ENCODE data around the gene ATXN2. TPM values are rescaled to one million over a fixed set of nuclear protein-coding genes. Genes with fewer than 3 reads are reported as not detected.

The ATXN2 gene
- total and polyA plus RNA-seq, 9 of the 15 experiments (the other 6 are each of a cell fraction or from before 2014, with no cell fraction given): 16.8 to 67.8 (median 29.3) TPM

GRCh38 chr12:111402490-111402824 lies 196.7 kb downstream of the ATXN2 start (continued):
- TF ChIP-seq PRDM10 (IDR thresholded peaks at IDR 0.05; ENCODE audit: partially characterized antibody): peak; percentile 28
- TF ChIP-seq ZBTB5 (IDR thresholded peaks at IDR 0.05): peak; percentile 53; the same call in 1 of the 2 replicates
- peak; percentile 76 for TF ChIP-seq DACH1 (IDR thresholded peaks at IDR 0.05; ENCODE audit: partially characterized antibody)
- TF ChIP-seq SMARCA5 (IDR thresholded peaks at IDR 0.05): peak; percentile 63

Small RNAs within 50 kb of the gene (small RNA-seq; reads per million reads assigned to genes)
- not detected for gene RF00066

Other genes with a start within 250 kb of the ATXN2 start
- gene PHETA1, start 230.2 kb downstream of the ATXN2 start, total RNA-seq (2014; rRNA removed): 6.2 and 8.0 TPM in 2 replicates
- 1.3 and 1.5 TPM in 2 replicates for gene PHETA1, start 230.2 kb downstream of the ATXN2 start, total RNA-seq (2014; rRNA removed; fragmentation: Illumina TruSeq; extraction: Trizol)
- 3.0 and 3.5 TPM in 2 replicates for gene PHETA1, start 230.2 kb downstream of the ATXN2 start, total RNA-seq (2015; rRNA removed; fragmentation: Illumina TruSeq; extraction: Trizol)
- 8.9 and 12.4 TPM in 2 replicates for gene PHETA1, start 230.2 kb downstream of the ATXN2 start, total RNA-seq (2021)
- gene PHETA1, start 230.2 kb downstream of the ATXN2 start, polyA plus RNA-seq (2011; rRNA removed): 2.2 and 2.5 TPM in 2 replicates
- 3.4 and 5.7 TPM in 2 replicates for gene PHETA1, start 230.2 kb downstream of the ATXN2 start, polyA plus RNA-seq (2014; fragmentation: Illumina TruSeq; extraction: Trizol)
- under 1 TPM; 0.03 to 0.17 TPM for gene PHETA1, start 230.2 kb downstream of the ATXN2 start, polyA plus RNA-seq (2014; fragmentation: Nextera tagmentation; extraction: Ambion mirVana)
- 6.9 and 7.2 TPM in 2 replicates for gene PHETA1, start 230.2 kb downstream of the ATXN2 start, polyA plus RNA-seq (2014; rRNA removed)
- 46.7 and 52.0 TPM in 2 replicates for gene SH2B3, start 193.4 kb downstream of the ATXN2 start, total RNA-seq (2014; rRNA removed)
- 37.4 and 46.7 TPM in 2 replicates for gene SH2B3, start 193.4 kb downstream of the ATXN2 start, total RNA-seq (2014; rRNA removed; fragmentation: Illumina TruSeq; extraction: Trizol)
- 22.9 and 23.4 TPM in 2 replicates for gene SH2B3, start 193.4 kb downstream of the ATXN2 start, total RNA-seq (2015; rRNA removed; fragmentation: Illumina TruSeq; extraction: Trizol)
- 63.8 and 75.3 TPM in 2 replicates for gene SH2B3, start 193.4 kb downstream of the ATXN2 start, total RNA-seq (2021)
- 28.2 and 32.5 TPM in 2 replicates for gene SH2B3, start 193.4 kb downstream of the ATXN2 start, polyA plus RNA-seq (2011; rRNA removed)
- 59.9 and 64.4 TPM in 2 replicates for gene SH2B3, start 193.4 kb downstream of the ATXN2 start, polyA plus RNA-seq (2014; fragmentation: Illumina TruSeq; extraction: Trizol)
- 10 to 100 TPM; 10.8 to 14.3 TPM for gene SH2B3, start 193.4 kb downstream of the ATXN2 start, polyA plus RNA-seq (2014; fragmentation: Nextera tagmentation; extraction: Ambion mirVana)
- 38.6 and 41.3 TPM in 2 replicates for gene SH2B3, start 193.4 kb downstream of the ATXN2 start, polyA plus RNA-seq (2014; rRNA removed)
- gene BRAP, start 86.6 kb upstream of the ATXN2 start, total RNA-seq (2014; rRNA removed): 22.8 and 23.9 TPM in 2 replicates
- 28.5 and 30.5 TPM in 2 replicates for gene BRAP, start 86.6 kb upstream of the ATXN2 start, total RNA-seq (2014; rRNA removed; fragmentation: Illumina TruSeq; extraction: Trizol)
- gene BRAP, start 86.6 kb upstream of the ATXN2 start, total RNA-seq (2015; rRNA removed; fragmentation: Illumina TruSeq; extraction: Trizol): 26.7 and 27.5 TPM in 2 replicates
- 28.8 and 30.8 TPM in 2 replicates for gene BRAP, start 86.6 kb upstream of the ATXN2 start, total RNA-seq (2021)
- gene BRAP, start 86.6 kb upstream of the ATXN2 start, polyA plus RNA-seq (2011; rRNA removed): 25.1 and 30.6 TPM in 2 replicates
- gene BRAP, start 86.6 kb upstream of the ATXN2 start, polyA plus RNA-seq (2014; fragmentation: Illumina TruSeq; extraction: Trizol): 29.9 and 32.6 TPM in 2 replicates
- gene BRAP, start 86.6 kb upstream of the ATXN2 start, polyA plus RNA-seq (2014; fragmentation: Nextera tagmentation; extraction: Ambion mirVana): 1 to 10 TPM; 2.2 to 3.4 TPM
- gene BRAP, start 86.6 kb upstream of the ATXN2 start, polyA plus RNA-seq (2014; rRNA removed): 17.7 and 20.9 TPM in 2 replicates
- 7.2 and 12.7 TPM in 2 replicates for gene ACAD10, start 86.7 kb upstream of the ATXN2 start, total RNA-seq (2014; rRNA removed)
- 9.4 and 12.0 TPM in 2 replicates for gene ACAD10, start 86.7 kb upstream of the ATXN2 start, total RNA-seq (2014; rRNA removed; fragmentation: Illumina TruSeq; extraction: Trizol)
- gene ACAD10, start 86.7 kb upstream of the ATXN2 start, total RNA-seq (2015; rRNA removed; fragmentation: Illumina TruSeq; extraction: Trizol): 9.0 and 11.2 TPM in 2 replicates
- gene ACAD10, start 86.7 kb upstream of the ATXN2 start, total RNA-seq (2021): 18.8 and 19.2 TPM in 2 replicates
- 15.5 and 16.3 TPM in 2 replicates for gene ACAD10, start 86.7 kb upstream of the ATXN2 start, polyA plus RNA-seq (2011; rRNA removed)
- gene ACAD10, start 86.7 kb upstream of the ATXN2 start, polyA plus RNA-seq (2014; fragmentation: Illumina TruSeq; extraction: Trizol): 12.4 and 12.5 TPM in 2 replicates
- gene ACAD10, start 86.7 kb upstream of the ATXN2 start, polyA plus RNA-seq (2014; fragmentation: Nextera tagmentation; extraction: Ambion mirVana): 1 to 10 TPM; 2.3 to 5.0 TPM
- gene ACAD10, start 86.7 kb upstream of the ATXN2 start, polyA plus RNA-seq (2014; rRNA removed): 15.0 and 17.7 TPM in 2 replicates
- gene ALDH2, start 167.6 kb upstream of the ATXN2 start, total RNA-seq (2014; rRNA removed): 15.7 and 19.1 TPM in 2 replicates
- gene ALDH2, start 167.6 kb upstream of the ATXN2 start, total RNA-seq (2014; rRNA removed; fragmentation: Illumina TruSeq; extraction: Trizol): 7.4 TPM in 2 replicates
- gene ALDH2, start 167.6 kb upstream of the ATXN2 start, total RNA-seq (2015; rRNA removed; fragmentation: Illumina TruSeq; extraction: Trizol): 11.9 and 12.2 TPM in 2 replicates
- gene ALDH2, start 167.6 kb upstream of the ATXN2 start, total RNA-seq (2021): 22.5 and 23.4 TPM in 2 replicates
- 12.0 and 30.2 TPM in 2 replicates for gene ALDH2, start 167.6 kb upstream of the ATXN2 start, polyA plus RNA-seq (2011; rRNA removed)
- 12.6 and 14.9 TPM in 2 replicates for gene ALDH2, start 167.6 kb upstream of the ATXN2 start, polyA plus RNA-seq (2014; fragmentation: Illumina TruSeq; extraction: Trizol)
- 1 to 10 TPM; 1.9 to 5.4 TPM for gene ALDH2, start 167.6 kb upstream of the ATXN2 start, polyA plus RNA-seq (2014; fragmentation: Nextera tagmentation; extraction: Ambion mirVana)
- gene ALDH2, start 167.6 kb upstream of the ATXN2 start, polyA plus RNA-seq (2014; rRNA removed): 16.6 and 18.1 TPM in 2 replicates
- 61.3 and 63.3 TPM in 2 replicates for gene MAPKAPK5, start 242.9 kb upstream of the ATXN2 start, total RNA-seq (2014; rRNA removed)
- 56.7 and 60.4 TPM in 2 replicates for gene MAPKAPK5, start 242.9 kb upstream of the ATXN2 start, total RNA-seq (2014; rRNA removed; fragmentation: Illumina TruSeq; extraction: Trizol)
- gene MAPKAPK5, start 242.9 kb upstream of the ATXN2 start, total RNA-seq (2015; rRNA removed; fragmentation: Illumina TruSeq; extraction: Trizol): 55.3 and 57.6 TPM in 2 replicates
- gene MAPKAPK5, start 242.9 kb upstream of the ATXN2 start, total RNA-seq (2021): 61.5 and 72.1 TPM in 2 replicates
- gene MAPKAPK5, start 242.9 kb upstream of the ATXN2 start, polyA plus RNA-seq (2011; rRNA removed): 67.0 and 68.4 TPM in 2 replicates
- 57.1 and 58.4 TPM in 2 replicates for gene MAPKAPK5, start 242.9 kb upstream of the ATXN2 start, polyA plus RNA-seq (2014; fragmentation: Illumina TruSeq; extraction: Trizol)
- 10 to 100 TPM; 11.6 to 17.7 TPM for gene MAPKAPK5, start 242.9 kb upstream of the ATXN2 start, polyA plus RNA-seq (2014; fragmentation: Nextera tagmentation; extraction: Ambion mirVana)
- gene MAPKAPK5, start 242.9 kb upstream of the ATXN2 start, polyA plus RNA-seq (2014; rRNA removed): 55.2 and 67.0 TPM in 2 replicates

Measured in K562 (cell line).